ENCODE data around the gene HSH2D.

- TF ChIP-seq EZH2phosphoT487 (IDR thresholded peaks at IDR 0.05; ENCODE audit: low read length): no peak
- TF ChIP-seq CTCF (IDR thresholded peaks at IDR 0.05; ENCODE audit: low read length): no peak
Observed at GRCh38 chr19:16104722-16105121, 38.8 kb upstream of the HSH2D start.

Data from MM.1S (cell line).